GM23338 (cell line): ENCODE measurements around the gene ZNF275. TPM values are rescaled to one million over a fixed set of nuclear protein-coding genes. Genes with fewer than 3 reads are reported as not detected.

Experiments used
- ATAC-seq: fragments of 200-7000 bp; cut with Tn5 transposase; 3 replicates; pipeline ENCODE4 v1.9.1; 2020
- DNase-seq: peaks from one replicate; pipeline ENCODE4 v3.0.0-alpha.2; 2015; ENCODE audit warnings: low spot score
- H2AFZ ChIP-seq: fragments of 200-600 bp; sonication (generic); 2 replicates; pipeline ENCODE4 v1.8.0; 2016; ENCODE audit warnings: antibody characterized with exemption, mild to moderate bottlenecking, moderate library complexity
- H3F3A ChIP-seq: fragments of 200-600 bp; sonication (generic); replicated peaks from 2 replicates; pipeline ENCODE4 v1.8.0; 2017; ENCODE audit warnings: antibody characterized with exemption, mixed run types, low read depth
- H3K27ac ChIP-seq: fragments of 200-600 bp; sonication (generic); 2 replicates; pipeline ENCODE4 v1.6.1; 2016; ENCODE audit warnings: low read depth
- H3K27me3 ChIP-seq: fragments of 200-600 bp; sonication (generic); 2 replicates; pipeline ENCODE4 v1.8.0; 2016; ENCODE audit warnings: mild to moderate bottlenecking, mixed run types, moderate library complexity; ENCODE audit not compliant: insufficient read depth
- H3K36me3 ChIP-seq: fragments of 200-600 bp; sonication (generic); 2 replicates; pipeline ENCODE4 v1.8.0; 2016; ENCODE audit warnings: mild to moderate bottlenecking; ENCODE audit not compliant: insufficient read depth
- H3K4me1 ChIP-seq: fragments of 200-600 bp; sonication (generic); 2 replicates; pipeline ENCODE4 v1.8.0; 2016; ENCODE audit warnings: mild to moderate bottlenecking, moderate library complexity; ENCODE audit not compliant: insufficient read depth
- H3K4me2 ChIP-seq: fragments of 200-600 bp; sonication (generic); 2 replicates; pipeline ENCODE4 v1.7.1; 2017; ENCODE audit warnings: mixed run types
- H3K4me3 ChIP-seq: fragments of 200-600 bp; sonication (generic); 2 replicates; pipeline ENCODE4 v1.6.1; 2016; ENCODE audit warnings: mixed run types
- H3K79me2 ChIP-seq: fragments of 200-600 bp; sonication (generic); replicated peaks from 2 replicates; pipeline ENCODE4 v1.8.0; 2017; ENCODE audit warnings: mild to moderate bottlenecking; ENCODE audit not compliant: insufficient read depth
- H3K9me2 ChIP-seq: fragments of 200-600 bp; sonication (generic); 2 replicates; pipeline ENCODE4 v1.8.0; 2017; ENCODE audit not compliant: insufficient read depth
- H4K20me1 ChIP-seq: fragments of 200-600 bp; sonication (generic); replicated peaks from 2 replicates; pipeline ENCODE4 v1.8.0; 2017; ENCODE audit warnings: mild to moderate bottlenecking; ENCODE audit not compliant: insufficient read depth
- H3K27ac Mint-ChIP-seq: 2 replicates; pipeline ENCODE4 v1.8.0; 2020; ENCODE audit warnings: inconsistent platforms, mild to moderate bottlenecking, moderate library complexity, mixed read lengths
- H3K27me3 Mint-ChIP-seq: 3 replicates; pipeline ENCODE4 v1.8.0; 2022; ENCODE audit warnings: low read depth, mild to moderate bottlenecking, moderate library complexity, mixed read lengths, inconsistent platforms; ENCODE audit not compliant: insufficient read depth, poor library complexity
- H3K36me3 Mint-ChIP-seq: 3 replicates; pipeline ENCODE4 v1.8.0; 2021; ENCODE audit warnings: low read depth, mild to moderate bottlenecking, inconsistent platforms, moderate library complexity, mixed read lengths
- H3K4me1 Mint-ChIP-seq: 3 replicates; pipeline ENCODE4 v1.8.0; 2020; ENCODE audit warnings: mild to moderate bottlenecking, inconsistent platforms, mixed read lengths
- H3K4me3 Mint-ChIP-seq: 3 replicates; pipeline ENCODE4 v1.8.0; 2021; ENCODE audit warnings: moderate library complexity, mild to moderate bottlenecking, inconsistent platforms, mixed read lengths
- H3K9me3 Mint-ChIP-seq: 3 replicates; pipeline ENCODE4 v1.8.0; 2020; ENCODE audit warnings: moderate library complexity, mild to moderate bottlenecking, inconsistent platforms, mixed read lengths
- CREB1 ChIP-seq: fragments of 250-450 bp; sonication (Bioruptor Pico); IDR thresholded peaks from 2 replicates; pipeline ENCODE4 v1.5.0; 2020; ENCODE audit warnings: low read depth, mild to moderate bottlenecking, moderate library complexity
- CTCF ChIP-seq, 2 experiments: fragments of 200-600 bp in 1 of 2; sonication (generic) in 1 of 2; conservative IDR thresholded peaks; 2 replicates each; pipeline versions ENCODE4 v1.5.1 to v1.6.1; 2016 to 2017; ENCODE audit warnings: antibody characterized with exemption in 2 of 2, low read depth in 2 of 2, mild to moderate bottlenecking in 2 of 2, moderate library complexity in 1 of 2
- EZH2 ChIP-seq: fragments of 200-600 bp; sonication (generic); IDR thresholded peaks from one replicate; pipeline ENCODE4 v1.8.0; 2017; ENCODE audit warnings: antibody characterized with exemption, mild to moderate bottlenecking, low read depth; ENCODE audit not compliant: unreplicated experiment
- EZH2phosphoT487 ChIP-seq: fragments of 200-600 bp; sonication (generic); IDR thresholded peaks from one replicate; pipeline ENCODE4 v1.8.1; 2018; ENCODE audit warnings: antibody characterized with exemption; ENCODE audit not compliant: unreplicated experiment
- JUNB ChIP-seq: IDR thresholded peaks from one replicate; pipeline ENCODE4 v1.6.1; 2016; ENCODE audit warnings: antibody characterized with exemption; ENCODE audit not compliant: unreplicated experiment
- NANOG ChIP-seq: IDR thresholded peaks from 2 replicates; pipeline ENCODE4 v1.6.1; 2016; ENCODE audit warnings: antibody characterized with exemption, borderline replicate concordance
- POLR2AphosphoS5 ChIP-seq: IDR thresholded peaks from 2 replicates; pipeline ENCODE4 v1.6.1; 2016; ENCODE audit warnings: antibody characterized with exemption, low read depth
- STAT1 ChIP-seq: IDR thresholded peaks from one replicate; pipeline ENCODE4 v1.6.1; 2016; ENCODE audit warnings: antibody characterized with exemption; ENCODE audit not compliant: unreplicated experiment
- ZNF114 ChIP-seq: fragments of 250-450 bp; sonication (Bioruptor Pico); IDR thresholded peaks from 2 replicates; pipeline ENCODE4 v1.5.0; 2020; ENCODE audit warnings: mild to moderate bottlenecking, moderate library complexity
- ZNF331 ChIP-seq: fragments of 250-450 bp; sonication (Bioruptor Pico); IDR thresholded peaks from 2 replicates; pipeline ENCODE4 v1.5.0; 2020; ENCODE audit warnings: low read depth, mild to moderate bottlenecking, moderate library complexity
- ZNF462 ChIP-seq: fragments of 250-450 bp; sonication (Bioruptor Pico); IDR thresholded peaks from 2 replicates; pipeline ENCODE4 v1.5.0; 2020; ENCODE audit warnings: mild to moderate bottlenecking, moderate library complexity
- polyA plus RNA-seq: library from polyadenylated mRNA; unstranded; fragments of >200 nt; fragmentation: Nextera tagmentation; extraction: Ambion mirVana; gene quantifications from 2 replicates; pipeline ENCODE4 v1.2.1, GENCODE V29; 2016
- total RNA-seq: library from RNA; depleted of rRNA; stranded (reverse); fragments of >200 nt; shearing (Covaris generic); gene quantifications from 2 replicates; pipeline ENCODE4 v1.2.3, GENCODE V29; 2014
- TF ChIP-seq, protein P1 (sequence below): IDR thresholded peaks from one replicate; pipeline ENCODE4 v1.6.1; 2018; ENCODE audit warnings: antibody characterized with exemption; ENCODE audit not compliant: unreplicated experiment
- TF ChIP-seq, protein P2 (sequence below): IDR thresholded peaks from 2 replicates; pipeline ENCODE4 v1.6.1; 2016; ENCODE audit warnings: antibody characterized with exemption

The ZNF275 gene
- total and polyA plus RNA-seq, 2 experiments from 2014 or later, result 3.2 to 12.3 TPM

GRCh38 chrX:153384390-153384789, 50.4 kb downstream of the ZNF275 start:
- Mint-ChIP-seq H3K36me3 (no peaks in the 10 kb centered on the region), H3K4me1 (peaks cover under 1% of the 10 kb centered on the region; the same call in 1 of the 3 replicates), H3K27ac (no peak overlapping the region), H3K27me3 (no peaks in the 10 kb centered on the region), H3K9me3 (no peaks in the 10 kb centered on the region), H3K4me3 (no peak overlapping the region)
- no peaks in the 10 kb centered on the region for H3K36me3 ChIP-seq
- ATAC-seq, result no peak
- H2AFZ ChIP-seq, result no peak overlapping the region
- H3F3A ChIP-seq, result no peaks in the 10 kb centered on the region
- no peaks in the 10 kb centered on the region for H3K4me1 ChIP-seq
- no peaks in the 10 kb centered on the region for H3K9me2 ChIP-seq
- TF ChIP-seq JUNB, result no peak
- TF ChIP-seq STAT1, result no peak
- no peak for TF ChIP-seq EZH2phosphoT487
- TF ChIP-seq, protein P1, sequence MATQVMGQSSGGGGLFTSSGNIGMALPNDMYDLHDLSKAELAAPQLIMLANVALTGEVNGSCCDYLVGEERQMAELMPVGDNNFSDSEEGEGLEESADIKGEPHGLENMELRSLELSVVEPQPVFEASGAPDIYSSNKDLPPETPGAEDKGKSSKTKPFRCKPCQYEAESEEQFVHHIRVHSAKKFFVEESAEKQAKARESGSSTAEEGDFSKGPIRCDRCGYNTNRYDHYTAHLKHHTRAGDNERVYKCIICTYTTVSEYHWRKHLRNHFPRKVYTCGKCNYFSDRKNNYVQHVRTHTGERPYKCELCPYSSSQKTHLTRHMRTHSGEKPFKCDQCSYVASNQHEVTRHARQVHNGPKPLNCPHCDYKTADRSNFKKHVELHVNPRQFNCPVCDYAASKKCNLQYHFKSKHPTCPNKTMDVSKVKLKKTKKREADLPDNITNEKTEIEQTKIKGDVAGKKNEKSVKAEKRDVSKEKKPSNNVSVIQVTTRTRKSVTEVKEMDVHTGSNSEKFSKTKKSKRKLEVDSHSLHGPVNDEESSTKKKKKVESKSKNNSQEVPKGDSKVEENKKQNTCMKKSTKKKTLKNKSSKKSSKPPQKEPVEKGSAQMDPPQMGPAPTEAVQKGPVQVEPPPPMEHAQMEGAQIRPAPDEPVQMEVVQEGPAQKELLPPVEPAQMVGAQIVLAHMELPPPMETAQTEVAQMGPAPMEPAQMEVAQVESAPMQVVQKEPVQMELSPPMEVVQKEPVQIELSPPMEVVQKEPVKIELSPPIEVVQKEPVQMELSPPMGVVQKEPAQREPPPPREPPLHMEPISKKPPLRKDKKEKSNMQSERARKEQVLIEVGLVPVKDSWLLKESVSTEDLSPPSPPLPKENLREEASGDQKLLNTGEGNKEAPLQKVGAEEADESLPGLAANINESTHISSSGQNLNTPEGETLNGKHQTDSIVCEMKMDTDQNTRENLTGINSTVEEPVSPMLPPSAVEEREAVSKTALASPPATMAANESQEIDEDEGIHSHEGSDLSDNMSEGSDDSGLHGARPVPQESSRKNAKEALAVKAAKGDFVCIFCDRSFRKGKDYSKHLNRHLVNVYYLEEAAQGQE, result no peak
- TF ChIP-seq ZNF462 (CRISPR knock-in tag), result no peak
- no peak for TF ChIP-seq NANOG
- TF ChIP-seq, protein P2, sequence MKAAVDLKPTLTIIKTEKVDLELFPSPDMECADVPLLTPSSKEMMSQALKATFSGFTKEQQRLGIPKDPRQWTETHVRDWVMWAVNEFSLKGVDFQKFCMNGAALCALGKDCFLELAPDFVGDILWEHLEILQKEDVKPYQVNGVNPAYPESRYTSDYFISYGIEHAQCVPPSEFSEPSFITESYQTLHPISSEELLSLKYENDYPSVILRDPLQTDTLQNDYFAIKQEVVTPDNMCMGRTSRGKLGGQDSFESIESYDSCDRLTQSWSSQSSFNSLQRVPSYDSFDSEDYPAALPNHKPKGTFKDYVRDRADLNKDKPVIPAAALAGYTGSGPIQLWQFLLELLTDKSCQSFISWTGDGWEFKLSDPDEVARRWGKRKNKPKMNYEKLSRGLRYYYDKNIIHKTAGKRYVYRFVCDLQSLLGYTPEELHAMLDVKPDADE, result no peak
- no peak for TF ChIP-seq ZNF114 (CRISPR knock-in tag)
- TF ChIP-seq POLR2AphosphoS5, result no peak
- TF ChIP-seq ZNF331 (CRISPR knock-in tag), result no peak
- no peak for TF ChIP-seq CREB1 (CRISPR knock-in tag)
- TF ChIP-seq EZH2, result no peak
- no peak for TF ChIP-seq CTCF (conservative IDR thresholded peaks at IDR 0.05; ENCODE audit: low read depth in 2 of 2)
- H3K27me3 ChIP-seq, result no peaks in the 10 kb centered on the region
- H3K27ac ChIP-seq, result no peak overlapping the region
- H3K4me2 ChIP-seq, result no peak overlapping the region
- H3K4me3 ChIP-seq, result no peak overlapping the region
- H4K20me1 ChIP-seq, result no peaks in the 10 kb centered on the region
- DNase-seq, result no peak
- no peaks in the 10 kb centered on the region for H3K79me2 ChIP-seq
